ENCODE results near the gene GPATCH1. TPM values are rescaled to one million over a fixed set of nuclear protein-coding genes. Genes with fewer than 3 reads are reported as not detected.
"Not testable (repeated sequence)": the region's sequence is repeated elsewhere in the genome, so short reads cannot be mapped to it uniquely, and the experiment has no call there.

Gene GPATCH1
- total RNA-seq, 6 experiments from 2014 or later, result 5.9 to 7.8 (median 7.0) TPM

- DNase-seq, result no peak
- no peak for TF ChIP-seq CTCF (IDR thresholded peaks at IDR 0.05)
- Mint-ChIP-seq H3K9me3 (peaks cover 10% of the 10 kb centered on the region), H3K36me3 (ENCODE audit: low read depth) (peaks cover 4% of the 10 kb centered on the region; the same call in 1 of the 2 replicates), H3K4me1 (ENCODE audit: low read depth) (no peaks in the 10 kb centered on the region), H3K4me3 (no peak overlapping the region), H3K27ac (no peak overlapping the region), H3K27me3 (ENCODE audit: insufficient read depth) (peaks cover 1% of the 10 kb centered on the region)
These were observed 82.5 kb downstream of the GPATCH1 start for GRCh38 chr19:33163481-33163880.

GRCh38 chr19:33166037-33166436 is 85.1 kb downstream of the GPATCH1 start:
- DNase-seq; H3K27me3 Mint-ChIP-seq (ENCODE audit: insufficient read depth); H3K4me3 Mint-ChIP-seq; H3K27ac Mint-ChIP-seq; H3K4me1 Mint-ChIP-seq (ENCODE audit: low read depth); H3K36me3 Mint-ChIP-seq (ENCODE audit: low read depth): not testable (repeated sequence)
- peaks cover 14% of the 10 kb centered on the region for H3K9me3 Mint-ChIP-seq

- TF ChIP-seq CTCF (IDR thresholded peaks at IDR 0.05), result no peak
These were observed 86.5 kb downstream of the GPATCH1 start for GRCh38 chr19:33167438-33167837.

GRCh38 chr19:33168528-33168927 is 87.5 kb downstream of the GPATCH1 start:
- Mint-ChIP-seq H3K4me3 (no peak overlapping the region), H3K9me3 (peaks cover 14% of the 10 kb centered on the region)
- no peak for TF ChIP-seq CTCF (IDR thresholded peaks at IDR 0.05)

More at GRCh38 chr19:33167438-33167837, 86.5 kb downstream of the GPATCH1 start:
- Mint-ChIP-seq H3K27me3 (ENCODE audit: insufficient read depth) (peaks cover 1% of the 10 kb centered on the region), H3K4me3 (no peak overlapping the region), H3K36me3 (ENCODE audit: low read depth) (peaks cover 6% of the 10 kb centered on the region; the same call in 1 of the 2 replicates), H3K27ac (no peak overlapping the region), H3K9me3 (peaks cover 14% of the 10 kb centered on the region), H3K4me1 (ENCODE audit: low read depth) (peaks cover 13% of the 10 kb centered on the region)
- DNase-seq, result no peak

GRCh38 chr19:33171222-33171795 is 90.3 kb downstream of the GPATCH1 start:
- Mint-ChIP-seq H3K27ac (peak overlapping the region; percentile 13), H3K27me3 (ENCODE audit: insufficient read depth) (peaks cover 1% of the 10 kb centered on the region)

More at GRCh38 chr19:33168528-33168927, 87.5 kb downstream of the GPATCH1 start:
- DNase-seq, result no peak
- Mint-ChIP-seq H3K36me3 (ENCODE audit: low read depth) (peaks cover 6% of the 10 kb centered on the region; the same call in 1 of the 2 replicates), H3K27me3 (ENCODE audit: insufficient read depth) (peaks cover 1% of the 10 kb centered on the region), H3K4me1 (ENCODE audit: low read depth) (peaks cover 17% of the 10 kb centered on the region), H3K27ac (no peak overlapping the region)

More at GRCh38 chr19:33171222-33171795, 90.3 kb downstream of the GPATCH1 start:
- DNase-seq, result peak; percentile 6
- H3K4me3 Mint-ChIP-seq, result no peak overlapping the region
- peaks cover 14% of the 10 kb centered on the region for H3K9me3 Mint-ChIP-seq
- H3K4me1 Mint-ChIP-seq (ENCODE audit: low read depth), result peaks cover 28% of the 10 kb centered on the region
- peaks cover 6% of the 10 kb centered on the region; the same call in 1 of the 2 replicates for H3K36me3 Mint-ChIP-seq (ENCODE audit: low read depth)
- no peak for TF ChIP-seq CTCF (IDR thresholded peaks at IDR 0.05)
